HL-60 (cell line): ENCODE data around the gene RAPGEF2.

Source experiments
- DNase-seq, 2 experiments: peaks; one replicate each; pipeline ENCODE4 v3.0.0-alpha.2; 2010 to 2020; ENCODE audit warnings: low read depth in 1 of 2, low spot score in 1 of 2
- H3K27ac ChIP-seq: fragments of 250-450 bp; sonication (Bioruptor Pico); replicated peaks from 2 replicates; pipeline ENCODE4 v1.5.1; 2020; ENCODE audit warnings: mild to moderate bottlenecking, moderate library complexity
- H3K27me3 ChIP-seq: fragments of 250-450 bp; sonication (Bioruptor Pico); 2 replicates; pipeline ENCODE4 v1.5.1; 2021; ENCODE audit warnings: mild to moderate bottlenecking, moderate library complexity; ENCODE audit not compliant: insufficient read depth, poor library complexity, severe bottlenecking
- H3K4me3 ChIP-seq: replicated peaks from 2 replicates; pipeline ENCODE4 v1.5.1; 2011; ENCODE audit warnings: mild to moderate bottlenecking, control low read depth, low read length; ENCODE audit not compliant: insufficient read depth
- GABPA ChIP-seq: IDR thresholded peaks from 2 replicates; pipeline ENCODE4 v1.6.1; 2012; ENCODE audit warnings: low read depth
- POLR2AphosphoS5 ChIP-seq: IDR thresholded peaks from 2 replicates; pipeline ENCODE4 v1.6.1; 2012; ENCODE audit warnings: low read depth
- SPI1 ChIP-seq: IDR thresholded peaks from 2 replicates; pipeline ENCODE4 v1.6.1; 2012; ENCODE audit warnings: low read depth, mild to moderate bottlenecking, borderline replicate concordance
- TF ChIP-seq, protein P1 (sequence below): IDR thresholded peaks from one replicate; pipeline ENCODE4 v1.5.1; 2011; ENCODE audit warnings: low read length, control low read depth, inconsistent platforms; ENCODE audit not compliant: insufficient read depth
- TF ChIP-seq, protein P2 (sequence below): IDR thresholded peaks from 2 replicates; pipeline ENCODE4 v1.6.1; 2012; ENCODE audit warnings: low read depth; ENCODE audit not compliant: insufficient replicate concordance

RAPGEF2 gene

DNA sequence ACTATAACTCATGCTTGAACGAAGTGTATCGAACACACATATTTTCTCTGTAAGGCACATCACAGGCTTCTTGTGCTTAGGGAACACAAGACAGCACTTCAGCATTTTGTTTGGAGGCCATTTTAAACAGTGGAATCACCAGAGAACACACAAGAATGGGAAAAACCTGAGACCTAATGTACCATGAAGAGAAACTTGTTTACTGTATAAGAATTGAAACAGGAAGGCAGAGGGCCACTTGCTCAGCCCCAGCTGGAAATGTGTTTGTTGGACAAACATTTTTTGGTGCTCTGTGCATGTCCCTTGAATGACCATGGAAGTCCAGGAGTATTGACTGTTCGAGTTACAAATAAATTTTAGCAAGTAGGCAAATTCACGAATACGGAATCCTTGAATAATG lies 47.5 kb downstream of the RAPGEF2 start:
- Histone ChIP-seq H3K4me3 (no peak overlapping the region), H3K27ac (no peak overlapping the region), H3K27me3 (no peaks in the 10 kb centered on the region)
- TF ChIP-seq SPI1 (no peak), POLR2AphosphoS5 (no peak), GABPA (no peak)
- TF ChIP-seq, protein P1, sequence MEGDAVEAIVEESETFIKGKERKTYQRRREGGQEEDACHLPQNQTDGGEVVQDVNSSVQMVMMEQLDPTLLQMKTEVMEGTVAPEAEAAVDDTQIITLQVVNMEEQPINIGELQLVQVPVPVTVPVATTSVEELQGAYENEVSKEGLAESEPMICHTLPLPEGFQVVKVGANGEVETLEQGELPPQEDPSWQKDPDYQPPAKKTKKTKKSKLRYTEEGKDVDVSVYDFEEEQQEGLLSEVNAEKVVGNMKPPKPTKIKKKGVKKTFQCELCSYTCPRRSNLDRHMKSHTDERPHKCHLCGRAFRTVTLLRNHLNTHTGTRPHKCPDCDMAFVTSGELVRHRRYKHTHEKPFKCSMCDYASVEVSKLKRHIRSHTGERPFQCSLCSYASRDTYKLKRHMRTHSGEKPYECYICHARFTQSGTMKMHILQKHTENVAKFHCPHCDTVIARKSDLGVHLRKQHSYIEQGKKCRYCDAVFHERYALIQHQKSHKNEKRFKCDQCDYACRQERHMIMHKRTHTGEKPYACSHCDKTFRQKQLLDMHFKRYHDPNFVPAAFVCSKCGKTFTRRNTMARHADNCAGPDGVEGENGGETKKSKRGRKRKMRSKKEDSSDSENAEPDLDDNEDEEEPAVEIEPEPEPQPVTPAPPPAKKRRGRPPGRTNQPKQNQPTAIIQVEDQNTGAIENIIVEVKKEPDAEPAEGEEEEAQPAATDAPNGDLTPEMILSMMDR = no peak
- TF ChIP-seq, protein P2, sequence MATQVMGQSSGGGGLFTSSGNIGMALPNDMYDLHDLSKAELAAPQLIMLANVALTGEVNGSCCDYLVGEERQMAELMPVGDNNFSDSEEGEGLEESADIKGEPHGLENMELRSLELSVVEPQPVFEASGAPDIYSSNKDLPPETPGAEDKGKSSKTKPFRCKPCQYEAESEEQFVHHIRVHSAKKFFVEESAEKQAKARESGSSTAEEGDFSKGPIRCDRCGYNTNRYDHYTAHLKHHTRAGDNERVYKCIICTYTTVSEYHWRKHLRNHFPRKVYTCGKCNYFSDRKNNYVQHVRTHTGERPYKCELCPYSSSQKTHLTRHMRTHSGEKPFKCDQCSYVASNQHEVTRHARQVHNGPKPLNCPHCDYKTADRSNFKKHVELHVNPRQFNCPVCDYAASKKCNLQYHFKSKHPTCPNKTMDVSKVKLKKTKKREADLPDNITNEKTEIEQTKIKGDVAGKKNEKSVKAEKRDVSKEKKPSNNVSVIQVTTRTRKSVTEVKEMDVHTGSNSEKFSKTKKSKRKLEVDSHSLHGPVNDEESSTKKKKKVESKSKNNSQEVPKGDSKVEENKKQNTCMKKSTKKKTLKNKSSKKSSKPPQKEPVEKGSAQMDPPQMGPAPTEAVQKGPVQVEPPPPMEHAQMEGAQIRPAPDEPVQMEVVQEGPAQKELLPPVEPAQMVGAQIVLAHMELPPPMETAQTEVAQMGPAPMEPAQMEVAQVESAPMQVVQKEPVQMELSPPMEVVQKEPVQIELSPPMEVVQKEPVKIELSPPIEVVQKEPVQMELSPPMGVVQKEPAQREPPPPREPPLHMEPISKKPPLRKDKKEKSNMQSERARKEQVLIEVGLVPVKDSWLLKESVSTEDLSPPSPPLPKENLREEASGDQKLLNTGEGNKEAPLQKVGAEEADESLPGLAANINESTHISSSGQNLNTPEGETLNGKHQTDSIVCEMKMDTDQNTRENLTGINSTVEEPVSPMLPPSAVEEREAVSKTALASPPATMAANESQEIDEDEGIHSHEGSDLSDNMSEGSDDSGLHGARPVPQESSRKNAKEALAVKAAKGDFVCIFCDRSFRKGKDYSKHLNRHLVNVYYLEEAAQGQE = no peak
- DNase-seq = no peak

DNA sequence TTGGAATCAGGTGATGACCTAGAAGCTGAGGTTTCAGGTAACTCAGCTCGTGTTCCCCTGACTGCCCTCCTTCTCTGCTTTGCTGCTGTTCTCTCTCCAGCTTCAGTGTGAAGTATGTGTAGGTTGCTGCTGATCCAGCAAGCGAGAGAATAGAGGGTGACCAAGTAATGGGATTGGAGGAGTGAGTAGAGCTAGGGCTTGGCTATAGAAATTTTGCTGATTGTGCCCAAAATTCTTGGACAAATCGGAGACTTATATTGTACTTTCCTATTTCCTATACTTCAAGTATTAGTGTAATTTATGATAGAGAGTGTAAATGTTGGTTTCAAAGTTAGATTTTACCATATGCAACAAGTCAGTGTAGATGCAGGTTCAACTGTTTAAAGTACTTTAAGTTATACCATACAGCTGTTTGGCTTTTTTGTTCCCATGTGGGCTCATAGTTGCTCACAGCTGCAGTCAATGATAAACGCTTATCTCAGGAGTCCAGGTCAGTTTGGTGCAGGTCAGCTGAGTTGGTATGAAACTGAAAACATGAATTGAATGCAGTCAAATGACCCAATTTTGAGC lies 48.0 kb downstream of the RAPGEF2 start:
- TF ChIP-seq GABPA (no peak), POLR2AphosphoS5 (no peak)
- TF ChIP-seq, protein P2 = no peak
- Histone ChIP-seq H3K4me3 (no peak overlapping the region), H3K27me3 (no peaks in the 10 kb centered on the region), H3K27ac (no peak overlapping the region)
- DNase-seq = no peak

DNA sequence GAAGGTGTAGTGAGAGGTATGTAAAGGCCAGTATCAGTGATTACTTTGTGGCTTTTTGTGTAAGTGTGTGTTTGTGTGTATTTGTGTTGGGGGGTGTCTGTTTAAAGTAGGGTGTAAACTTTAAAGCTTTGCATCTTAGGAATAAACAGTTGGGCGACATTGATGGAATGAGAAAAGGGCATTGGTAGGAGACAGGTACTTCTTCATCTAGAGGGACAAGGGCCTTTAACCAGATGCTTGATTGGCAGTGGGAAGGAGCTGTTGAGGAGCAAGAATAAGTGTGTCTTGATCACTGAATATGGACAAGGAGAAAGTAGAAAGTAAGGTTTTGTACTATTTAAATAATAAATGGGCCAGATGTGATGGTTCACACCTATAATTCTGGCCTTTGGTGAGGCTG lies 48.8 kb downstream of the RAPGEF2 start:
- Histone ChIP-seq H3K27ac (no peak overlapping the region), H3K27me3 (no peaks in the 10 kb centered on the region), H3K4me3 (no peak overlapping the region)
- TF ChIP-seq SPI1 = no peak
- TF ChIP-seq, protein P2 = no peak
- TF ChIP-seq, protein P1 = no peak
- no peak for TF ChIP-seq POLR2AphosphoS5
- no peak for TF ChIP-seq GABPA
- no peak for DNase-seq
